ENCODE measurements around the gene MTCL1.

MTCL1 gene

GRCh38 chr18:8843005-8843404, 137.6 kb downstream of the MTCL1 start:
- DNase-seq: no peak

- peak; percentile 52 for DNase-seq
Observed at GRCh38 chr18:8844721-8845148, 139.4 kb downstream of the MTCL1 start.

- DNase-seq: no peak
Observed at GRCh38 chr18:8845506-8845905, 140.2 kb downstream of the MTCL1 start.

DNA sequence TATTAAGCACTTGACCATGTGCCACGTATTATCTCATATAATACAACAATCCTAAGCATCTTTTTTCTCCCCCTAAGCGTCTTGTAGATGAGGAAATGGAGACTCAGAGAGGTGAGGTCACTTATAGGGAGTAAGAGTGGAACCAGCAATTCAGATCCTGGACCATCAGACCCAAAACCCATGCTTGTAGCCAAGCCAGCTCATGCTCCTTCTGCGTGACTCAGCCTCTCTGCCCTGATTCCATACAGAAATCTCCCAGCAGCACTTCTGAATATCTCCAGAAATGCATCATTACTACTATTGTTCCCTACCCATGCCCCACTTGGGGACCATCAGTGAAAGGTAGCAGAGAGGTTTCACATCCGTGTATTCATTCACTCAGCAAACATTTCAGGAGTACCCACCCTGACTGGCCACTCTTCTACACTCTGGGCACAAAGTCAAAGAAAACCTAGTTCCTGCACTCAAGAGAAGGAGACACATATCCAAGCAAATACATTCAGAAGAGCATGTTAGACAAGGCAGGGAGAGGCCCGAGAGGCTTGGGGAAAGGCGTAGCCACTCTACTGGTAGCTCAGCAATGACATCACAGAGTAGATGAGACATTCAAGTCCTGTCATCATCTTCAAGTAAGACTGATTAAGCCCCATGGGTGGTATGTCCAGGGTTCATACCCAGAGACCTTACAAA, 141.9 kb downstream of the MTCL1 start:
- DNase-seq: no peak

DNA sequence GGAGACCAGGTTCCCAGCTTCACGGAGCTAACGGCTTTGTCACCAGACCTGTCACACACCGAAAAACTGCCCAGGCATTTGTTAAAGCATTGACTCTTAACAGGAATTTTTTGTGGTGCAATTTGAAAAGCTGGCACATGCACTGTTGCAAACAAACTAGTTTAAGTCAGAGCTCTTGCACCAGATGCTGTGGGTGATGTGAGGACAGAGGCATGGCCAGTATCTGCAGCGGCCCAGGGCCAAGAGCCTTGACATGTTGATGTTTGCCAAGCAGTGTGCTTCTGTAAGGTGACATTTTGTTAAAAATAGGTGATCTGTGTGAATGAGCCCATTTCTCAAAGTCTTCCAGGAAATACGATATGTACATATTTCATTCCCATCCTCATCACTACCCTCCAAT, 142.5 kb downstream of the MTCL1 start:
- DNase-seq: no peak

GRCh38 chr18:8848541-8848940, 143.2 kb downstream of the MTCL1 start:
- no peak for DNase-seq

GRCh38 chr18:8849696-8850095, 144.3 kb downstream of the MTCL1 start:
- DNase-seq: no peak

DNA sequence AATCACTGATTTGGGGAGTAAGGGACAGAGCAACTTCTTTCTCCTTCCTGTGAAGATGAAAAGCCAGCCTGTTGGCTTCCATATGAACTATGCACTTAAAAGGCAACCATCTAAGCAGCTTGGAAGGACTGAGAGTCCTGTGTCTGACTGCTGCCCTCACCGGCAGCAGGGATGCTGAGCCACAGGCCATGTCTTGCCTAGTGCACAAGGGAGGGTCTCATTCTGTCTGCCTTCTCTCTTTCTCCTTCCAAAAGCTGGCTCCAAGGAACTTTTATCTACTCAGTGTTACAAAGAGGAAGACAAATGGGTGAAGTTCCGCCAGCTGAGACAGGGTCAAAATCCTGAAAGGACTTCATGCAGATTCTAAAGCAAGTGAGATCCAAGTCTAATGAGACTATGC, 146.3 kb downstream of the MTCL1 start:
- no peak for DNase-seq

DNA sequence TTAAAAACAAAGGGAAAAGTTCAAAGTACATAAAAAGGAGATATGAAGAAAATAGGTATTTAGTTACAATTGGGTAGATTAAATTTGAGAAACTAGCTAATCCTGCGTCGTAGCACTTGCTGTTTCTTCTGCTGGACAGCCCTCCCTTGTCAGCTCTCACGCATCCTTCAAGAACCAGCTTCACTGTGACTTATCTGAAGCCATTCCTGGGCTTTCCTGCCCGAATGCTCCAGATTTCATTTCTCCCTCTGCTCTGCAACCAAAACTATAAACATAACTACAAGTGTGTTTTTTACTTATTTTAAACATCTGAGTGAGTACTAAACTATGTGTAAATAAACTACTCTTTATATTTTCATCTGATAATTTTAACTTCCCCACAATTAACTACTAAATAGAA, 149.2 kb downstream of the MTCL1 start:
- DNase-seq: no peak

GRCh38 chr18:8854962-8855361, 149.6 kb downstream of the MTCL1 start:
- no peak for DNase-seq

DNA sequence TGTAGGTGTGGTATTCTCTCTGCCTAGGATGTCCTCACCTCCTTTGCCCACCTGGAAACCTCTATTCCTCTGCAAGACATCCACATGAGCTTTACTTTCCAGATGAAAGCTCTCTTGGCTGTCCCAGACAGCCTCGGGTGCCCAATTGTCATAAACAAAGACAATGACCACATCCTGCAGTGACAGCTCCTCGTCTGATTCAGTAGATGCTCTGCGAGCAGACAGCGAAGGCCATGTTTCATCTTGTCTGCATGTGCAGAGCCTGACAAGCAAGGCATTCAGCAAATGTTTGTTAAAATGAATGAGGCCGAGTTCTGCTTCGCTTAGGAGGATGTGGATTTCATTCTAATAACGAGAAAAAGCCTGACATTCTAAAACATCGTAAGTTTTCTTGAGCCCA, 150.9 kb downstream of the MTCL1 start:
- no peak for DNase-seq

GRCh38 chr18:8856769-8857393, 151.5 kb downstream of the MTCL1 start:
- no peak for DNase-seq

DNA sequence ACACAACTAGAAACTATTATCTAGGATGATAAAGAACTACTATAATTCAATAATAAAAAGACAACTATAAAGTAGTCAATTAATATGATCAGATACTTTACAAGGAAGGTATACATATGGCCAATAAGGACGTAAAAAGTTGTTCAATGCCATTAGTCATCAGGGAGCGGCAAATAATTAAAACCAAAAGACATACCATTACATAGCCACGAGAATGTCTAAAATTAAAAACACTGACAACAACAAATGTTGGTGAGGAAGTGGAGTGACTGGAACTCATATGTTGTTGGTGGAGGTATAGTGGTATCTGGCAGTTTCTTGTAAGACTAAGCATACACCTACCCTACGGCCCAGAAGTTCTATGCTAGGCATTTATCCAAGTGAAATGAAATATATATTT, 152.4 kb downstream of the MTCL1 start:
- DNase-seq: no peak

DNA sequence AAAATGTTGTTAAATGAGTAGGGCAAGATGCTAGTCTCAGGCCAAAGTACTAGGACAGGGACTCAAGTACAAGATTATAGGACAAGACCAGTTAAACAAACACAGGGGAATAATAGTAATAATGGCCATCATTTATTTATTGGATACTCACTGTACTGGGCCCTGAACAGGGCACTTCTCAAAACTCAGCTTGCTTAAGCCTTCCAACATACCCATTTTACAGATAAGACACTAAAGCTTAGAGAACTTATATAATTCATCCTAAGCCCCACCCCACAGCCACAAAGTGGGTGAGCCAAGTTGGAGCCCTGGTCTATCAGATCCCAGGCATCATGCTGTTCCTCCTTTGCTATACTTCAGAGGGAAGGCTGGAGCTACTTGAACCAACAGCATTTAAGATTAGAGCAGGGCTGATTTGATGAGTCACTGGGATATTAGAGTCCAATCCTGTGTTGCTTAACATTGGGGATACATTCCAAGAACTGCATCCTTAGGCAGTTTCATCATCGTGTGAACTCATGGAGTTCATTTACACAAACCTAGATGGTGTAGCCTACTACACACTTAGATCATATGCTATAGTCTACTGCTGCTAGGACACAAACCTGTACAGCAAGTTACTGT, 153.6 kb downstream of the MTCL1 start:
- DNase-seq: no peak

- no peak for DNase-seq
Observed at GRCh38 chr18:8860845-8861642, 155.7 kb downstream of the MTCL1 start.

DNA sequence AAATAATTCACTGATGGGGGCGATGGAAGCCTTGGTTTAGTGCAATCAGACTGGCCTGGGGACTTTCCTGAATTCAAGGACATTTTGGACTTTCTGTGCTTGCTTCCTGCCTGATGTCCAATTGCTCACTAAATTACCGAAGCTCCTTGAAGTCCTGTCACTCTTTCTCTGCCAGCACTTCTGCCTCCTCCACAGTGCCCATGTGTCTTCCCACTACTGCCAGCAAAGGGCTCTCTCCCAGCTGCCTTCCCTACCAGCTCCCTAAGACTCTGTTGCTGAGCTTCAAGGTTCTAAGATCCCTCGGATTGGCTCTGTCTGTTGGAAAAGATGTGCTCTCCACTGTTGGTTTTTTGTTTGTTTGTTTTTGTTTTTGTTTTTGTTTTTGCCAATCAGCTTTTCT, 158.1 kb downstream of the MTCL1 start:
- DNase-seq: no peak

- no peak for DNase-seq
Observed at GRCh38 chr18:8865934-8866333, 160.6 kb downstream of the MTCL1 start.

DNA sequence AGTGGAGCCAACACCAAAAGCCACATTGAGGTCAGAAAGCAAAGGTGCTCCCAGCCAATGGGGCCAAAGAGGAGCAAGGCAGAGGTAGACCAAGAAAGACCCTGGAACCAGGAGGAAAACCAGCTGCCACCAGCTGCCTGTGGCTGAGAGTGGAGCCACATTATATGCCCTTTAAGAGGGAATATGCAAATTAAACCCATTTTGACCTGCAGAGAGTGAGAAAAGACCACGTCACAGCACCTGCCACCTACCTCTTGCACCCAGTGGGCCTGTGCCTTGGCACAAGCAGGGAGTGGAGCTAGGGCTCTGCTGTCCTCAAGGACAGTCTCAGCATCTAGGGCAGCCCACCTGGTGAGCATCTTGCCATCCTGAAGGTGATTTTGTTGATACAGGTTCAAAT, 161.3 kb downstream of the MTCL1 start:
- no peak for DNase-seq

GRCh38 chr18:8868276-8868675, 162.9 kb downstream of the MTCL1 start:
- no peak for DNase-seq

DNA sequence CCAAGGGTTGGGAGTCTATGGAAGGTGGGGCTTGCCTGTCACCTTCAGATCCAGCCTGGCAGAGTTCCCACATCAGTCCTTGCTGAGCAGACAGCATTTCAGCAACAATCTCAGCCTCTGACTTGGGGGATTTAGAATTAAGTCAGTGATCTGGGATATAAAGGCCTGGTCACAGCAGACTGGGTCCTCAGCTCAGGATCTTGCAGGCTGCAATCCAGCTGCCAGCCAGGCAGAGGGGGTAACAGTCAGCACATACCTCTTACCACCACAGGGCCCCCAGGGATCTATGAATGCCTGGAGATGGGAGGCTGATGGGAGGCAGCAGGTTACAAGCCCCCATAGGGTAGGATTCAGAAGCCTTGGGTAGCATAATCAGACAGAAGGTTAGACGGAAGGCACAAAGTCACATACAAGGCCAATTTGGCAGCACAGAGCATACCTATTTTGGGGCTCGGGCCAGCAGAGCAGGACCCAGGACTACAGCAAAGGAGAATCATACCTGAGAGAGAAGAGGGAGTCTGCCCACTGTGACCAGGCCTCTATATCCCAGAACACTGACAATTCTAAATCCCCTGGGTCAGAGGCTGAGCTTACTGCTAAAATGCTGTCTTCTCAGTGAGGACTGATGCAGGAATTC, 163.5 kb downstream of the MTCL1 start:
- DNase-seq: no peak

DNA sequence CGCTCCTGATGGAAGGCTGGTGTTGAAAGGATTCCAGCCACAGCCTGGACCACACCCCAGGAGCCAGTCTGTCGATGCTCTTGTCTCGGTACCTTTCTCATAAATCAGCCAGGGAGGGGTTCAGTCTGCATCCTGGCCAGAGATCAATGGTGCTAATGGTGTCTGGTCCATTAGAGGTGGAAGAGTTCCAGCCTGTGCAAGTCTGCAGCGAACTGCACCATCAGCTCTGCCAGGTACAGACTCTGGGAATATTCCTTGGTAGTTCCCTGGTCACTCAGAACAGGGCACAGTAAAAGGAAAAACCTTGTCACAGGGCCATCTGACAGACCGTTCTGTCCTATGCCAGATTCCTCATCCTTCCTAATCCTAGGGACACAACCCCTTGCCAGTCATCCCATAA, 164.3 kb downstream of the MTCL1 start:
- no peak for DNase-seq

GRCh38 chr18:8870528-8870927, 165.2 kb downstream of the MTCL1 start:
- no peak for DNase-seq

- no peak for DNase-seq
Observed at GRCh38 chr18:8871489-8871888, 166.1 kb downstream of the MTCL1 start.
